Sciatic nerve (tissue), 2 donors: Measurements from ENCODE around the gene DCLK2. TPM values are rescaled to one million over a fixed set of nuclear protein-coding genes. Genes with fewer than 3 reads are reported as not detected.

Experiments used
- ATAC-seq: fragments of 200-7000 bp; cut with Tn5 transposase; one replicate; pipeline ENCODE4 v1.9.1; 2020; ENCODE audit warnings: mild to moderate bottlenecking, moderate library complexity
- DNase-seq: peaks from one replicate; pipeline ENCODE4 v3.0.0-alpha.2; 2020; ENCODE audit warnings: low spot score
- intact Hi-C: fragments of 100-400 bp; cut with DNase I; formaldehyde crosslinking; loops from one replicate; pipeline ENCODE4 v1.14.2; 2022
- total RNA-seq: library from RNA; stranded (reverse); fragmentation: NEBNext Ultra II Directional; extraction: Animal tissue kit (Norgen Biotek cat#: 25700); gene quantifications from one replicate; pipeline ENCODE4 v1.2.1, GENCODE V29; 2021
- donor health status: DM: no; HTN: no; CAD: no.
- donor health status: DM: no; HTN: no; CAD: no.

The DCLK2 gene
- 13.6 TPM for total RNA-seq

- peak; percentile 90 for ATAC-seq
- intact Hi-C loops = loop anchor here (5.0 kb wide), 1 partner anchor 1684 kb away; the partner anchor contains the start of gene GATB
- peak; percentile 88 for DNase-seq
Observed at GRCh38 chr4:150078041-150078578, at the start of gene DCLK2. TSS of gene DCLK2 (plus strand) at chr4:150078445. CDS start at chr4:150079028, 583 bp downstream.

GRCh38 chr4:150032541-150032940 is 45.7 kb upstream of the DCLK2 start:
- intact Hi-C loops = no loop called here

DNA sequence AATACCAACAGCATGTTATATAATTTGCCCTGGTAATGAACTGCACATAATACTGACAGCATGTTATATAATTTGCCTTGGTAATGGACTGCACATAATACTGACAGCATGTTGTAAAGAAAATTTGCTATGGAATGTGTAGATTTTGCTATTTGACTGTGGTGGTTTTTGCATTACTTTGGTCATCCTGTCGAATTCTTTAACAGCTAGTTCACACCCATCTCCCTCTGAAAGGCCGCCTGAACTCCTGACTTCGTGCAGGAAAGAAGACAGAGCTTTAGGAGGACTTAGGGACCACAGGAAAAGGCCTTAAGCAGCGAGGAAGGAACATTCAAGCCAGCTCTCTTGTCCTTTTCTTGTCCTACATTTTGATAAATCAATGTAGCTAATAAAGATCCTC is 45.2 kb upstream of the DCLK2 start:
- no peak for ATAC-seq
- no peak for DNase-seq
- intact Hi-C loops = no loop called here

More at GRCh38 chr4:150032541-150032940, 45.7 kb upstream of the DCLK2 start:
- no peak for DNase-seq
- ATAC-seq = no peak

- ATAC-seq (no peak), DNase-seq (no peak)
- intact Hi-C loops = no loop called here
Observed at GRCh38 chr4:150033901-150034300, 44.3 kb upstream of the DCLK2 start.

DNA sequence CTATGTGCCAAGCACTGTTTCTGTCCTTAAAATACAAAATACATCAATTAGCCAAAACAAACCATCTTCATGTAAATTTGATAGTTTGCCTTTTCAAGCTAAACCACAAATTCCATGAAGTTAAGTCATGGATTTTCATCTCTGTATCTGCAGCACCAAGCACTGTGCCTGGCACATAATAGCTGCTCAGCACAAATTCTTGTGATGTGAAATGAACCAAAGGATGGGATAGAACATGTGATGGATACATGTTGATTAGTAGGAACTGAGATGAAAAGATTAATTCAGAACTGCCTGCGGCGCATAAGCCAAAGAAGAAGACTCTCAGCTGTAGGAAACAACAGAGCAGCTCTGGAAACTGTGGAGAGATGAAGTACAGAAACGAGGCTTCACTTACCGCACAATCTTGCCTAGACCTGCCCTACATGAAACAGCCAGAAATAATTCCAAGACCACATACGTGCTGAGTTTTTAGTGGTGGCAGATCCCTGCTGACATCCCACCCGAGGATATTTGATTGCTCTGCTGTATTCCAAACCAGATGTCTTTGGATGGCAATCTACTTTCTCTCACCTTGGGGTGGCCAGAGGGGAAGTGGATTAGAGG is 40.9 kb upstream of the DCLK2 start:
- intact Hi-C loops = no loop called here
- no peak for DNase-seq
- ATAC-seq = no peak

DNA sequence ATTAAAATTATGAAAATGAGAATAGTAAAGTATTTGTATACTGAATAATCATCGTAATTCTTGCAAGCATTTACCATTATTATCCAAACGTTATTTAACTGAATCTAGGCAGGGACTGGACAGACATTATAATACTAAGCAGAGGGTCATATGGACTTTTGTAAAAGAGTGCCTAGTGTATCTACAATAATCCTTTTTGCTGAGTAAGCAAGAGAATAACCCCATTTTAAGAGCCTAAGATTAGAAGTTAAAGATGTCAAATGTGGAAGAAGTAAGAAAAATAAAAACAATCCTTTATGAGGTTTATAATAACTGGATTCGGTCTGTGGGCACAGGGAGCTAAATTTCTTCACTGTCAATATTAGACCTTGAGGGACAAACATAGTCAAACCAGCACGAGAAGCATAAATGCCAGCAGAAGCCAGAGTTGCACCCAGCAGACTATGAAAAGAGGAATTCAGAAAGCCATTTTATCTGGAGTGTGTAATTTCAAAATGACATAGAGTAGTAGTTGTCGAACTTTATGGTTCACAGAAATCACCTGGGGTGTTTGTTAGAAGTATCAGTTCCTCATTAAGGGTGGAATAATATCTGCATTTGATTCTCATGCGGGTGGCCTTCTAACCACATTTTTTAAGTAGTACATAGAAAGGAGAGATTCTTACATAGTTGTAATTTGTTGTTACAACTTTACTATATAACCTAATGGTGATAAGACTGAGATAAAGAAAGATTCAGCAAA is 39.7 kb upstream of the DCLK2 start:
- no peak for ATAC-seq

DNA sequence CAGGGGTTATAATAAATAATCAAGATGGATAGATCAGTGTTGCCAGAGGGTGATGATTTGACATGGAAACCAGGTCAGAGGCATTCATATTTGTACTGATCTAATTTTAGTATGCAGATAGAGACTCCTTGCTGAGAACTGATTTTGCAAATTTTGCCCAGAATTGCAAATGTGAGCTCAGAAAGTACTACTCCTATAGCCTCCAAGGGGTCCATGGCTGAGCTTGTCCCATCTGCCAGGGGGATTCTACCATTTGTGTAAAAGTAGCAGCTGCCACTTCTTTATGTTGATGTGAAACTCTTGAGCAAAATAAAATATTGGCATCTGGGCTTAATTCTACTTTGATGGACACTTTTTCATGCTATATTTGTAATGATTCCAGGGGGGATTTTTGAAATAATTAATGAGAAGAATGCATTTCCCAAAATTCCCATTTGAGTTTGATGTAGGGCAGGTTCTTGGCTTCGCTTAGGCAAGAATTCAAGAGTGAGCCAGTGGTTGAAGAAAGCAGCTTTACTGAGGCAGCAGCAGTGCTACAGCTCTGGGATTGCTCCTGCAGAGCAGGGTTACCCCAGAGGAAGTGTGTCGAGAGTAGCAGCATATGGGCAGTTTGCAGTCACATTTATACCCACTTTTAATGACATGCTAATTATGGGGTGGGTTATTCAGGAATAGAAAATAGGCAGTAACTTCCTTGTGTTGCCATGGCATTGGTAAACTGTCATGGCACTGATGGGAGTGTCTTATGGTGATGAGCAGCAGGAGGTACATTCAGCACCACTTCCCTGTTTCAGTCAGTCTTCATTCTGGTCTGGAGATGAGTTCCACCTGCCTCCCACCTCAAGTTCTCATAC is 38.7 kb upstream of the DCLK2 start:
- no peak for ATAC-seq
- no peak for DNase-seq
- intact Hi-C loops = no loop called here

More for the DNA sequence above, 39.7 kb upstream of the DCLK2 start:
- intact Hi-C loops = no loop called here
- DNase-seq = no peak

DNA sequence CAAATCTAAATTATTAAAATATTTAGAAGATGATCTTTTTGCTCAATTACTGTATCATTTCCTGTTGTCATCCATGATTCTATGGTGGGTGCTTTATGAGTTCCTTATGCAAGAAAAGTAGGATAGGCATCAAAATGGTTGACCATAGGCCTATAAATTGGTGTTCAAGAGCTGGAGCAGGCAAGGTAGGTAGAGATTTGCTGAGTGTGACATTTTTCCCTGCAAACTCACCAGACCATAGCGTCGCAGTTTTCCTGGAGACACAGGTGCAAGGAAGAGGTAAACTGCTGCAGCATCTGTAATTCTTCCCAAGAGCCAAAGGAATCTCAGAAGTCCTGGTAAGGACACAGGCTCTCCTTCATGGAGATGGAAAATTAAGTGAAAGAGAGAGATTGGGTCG is 33.7 kb upstream of the DCLK2 start:
- no peak for ATAC-seq
- intact Hi-C loops = no loop called here
- DNase-seq = no peak

DNA sequence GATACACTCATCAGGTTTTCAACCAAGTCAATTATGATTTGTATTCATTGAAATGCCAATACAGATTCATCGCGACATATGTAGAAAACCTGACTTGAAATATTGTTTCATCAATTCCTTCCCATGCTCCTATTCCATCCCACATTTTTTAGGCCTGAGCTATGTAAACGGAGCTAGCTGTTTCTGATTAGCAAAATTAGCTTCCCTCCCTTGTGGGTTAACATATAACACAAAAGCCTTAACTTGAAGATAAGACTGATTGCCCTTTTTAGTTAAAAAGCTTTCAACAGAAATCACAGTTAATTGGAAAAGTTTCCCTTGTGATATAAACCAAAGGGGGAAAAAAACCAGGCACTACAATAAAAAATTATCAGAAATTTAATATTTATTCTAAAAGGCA is 32.8 kb upstream of the DCLK2 start:
- DNase-seq (no peak), ATAC-seq (no peak)
- intact Hi-C loops = no loop called here

DNA sequence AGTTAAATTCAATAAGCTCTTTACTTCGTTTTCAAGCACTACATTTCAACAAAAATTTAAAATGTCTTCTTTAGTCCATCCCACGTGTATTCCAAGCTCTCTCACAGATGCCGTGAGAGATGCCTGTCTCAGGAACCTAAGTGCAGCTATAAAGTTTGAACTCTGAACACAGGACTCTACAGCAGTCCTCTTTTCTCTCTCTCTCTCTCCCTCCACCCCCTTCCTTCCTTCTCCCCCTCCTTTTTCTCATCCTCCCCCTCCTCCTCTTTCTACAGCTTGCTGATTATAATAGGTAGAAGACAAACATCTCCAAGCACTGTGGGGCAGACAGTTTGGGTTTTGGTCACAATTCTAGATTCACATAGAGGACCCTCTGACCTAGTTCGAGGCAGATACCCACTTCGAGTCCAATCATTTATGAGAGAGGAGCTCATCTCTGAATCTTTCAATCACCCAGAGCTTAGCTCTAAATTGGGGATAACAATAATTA is 31.5 kb upstream of the DCLK2 start:
- ATAC-seq (no peak), DNase-seq (no peak)
- intact Hi-C loops = no loop called here

GRCh38 chr4:150047546-150047945 is 30.7 kb upstream of the DCLK2 start:
- DNase-seq = no peak
- ATAC-seq = no peak
- intact Hi-C loops = no loop called here

GRCh38 chr4:150049682-150050081 is 28.6 kb upstream of the DCLK2 start:
- no peak for ATAC-seq

GRCh38 chr4:150050566-150050965 is 27.7 kb upstream of the DCLK2 start:
- DNase-seq (no peak), ATAC-seq (no peak)
- intact Hi-C loops = no loop called here

More at GRCh38 chr4:150049682-150050081, 28.6 kb upstream of the DCLK2 start:
- no peak for DNase-seq
- intact Hi-C loops = no loop called here

DNA sequence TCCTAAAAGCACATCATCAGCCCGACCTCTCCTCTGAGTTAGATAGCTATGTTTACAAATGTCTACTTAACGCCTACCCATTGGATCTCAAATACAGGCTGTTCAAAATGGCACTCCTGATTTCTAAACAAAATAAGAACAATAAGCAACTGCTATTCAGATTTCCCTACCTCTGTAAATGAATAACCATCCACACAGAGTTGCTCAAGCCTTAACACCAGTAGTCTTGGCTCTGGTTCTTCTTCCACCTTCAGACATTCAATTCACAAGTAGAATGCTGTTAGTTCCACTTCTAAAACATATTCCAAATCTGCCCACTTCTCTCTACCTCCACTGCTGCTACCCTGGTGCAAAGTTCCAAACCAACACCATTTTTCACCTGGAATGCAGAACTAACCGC is 27.1 kb upstream of the DCLK2 start:
- DNase-seq (no peak), ATAC-seq (no peak)
- intact Hi-C loops = no loop called here

DNA sequence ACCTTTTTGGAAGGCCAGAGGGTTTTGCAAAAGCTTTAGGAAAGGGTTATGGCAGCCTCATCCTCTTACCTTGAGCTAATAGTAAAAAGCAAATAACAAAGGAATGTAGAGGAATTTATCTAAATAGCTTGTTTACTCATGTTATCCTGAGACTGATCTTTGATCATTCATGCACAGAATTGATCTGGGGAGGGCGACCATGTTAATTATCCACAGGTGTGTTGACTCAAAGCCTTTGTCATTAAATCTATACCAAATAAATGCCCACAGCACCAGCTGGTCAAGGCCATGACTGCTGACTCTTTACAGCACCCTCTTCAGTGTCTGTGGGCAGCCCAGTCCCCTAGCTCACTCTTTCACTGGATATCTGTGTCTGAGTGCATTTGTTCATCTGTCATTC is 22.8 kb upstream of the DCLK2 start:
- ATAC-seq = no peak
- DNase-seq = no peak

GRCh38 chr4:150056569-150056968 is 21.7 kb upstream of the DCLK2 start:
- intact Hi-C loops = no loop called here
- DNase-seq (no peak), ATAC-seq (no peak)

More for the DNA sequence above, 22.8 kb upstream of the DCLK2 start:
- intact Hi-C loops = no loop called here

DNA sequence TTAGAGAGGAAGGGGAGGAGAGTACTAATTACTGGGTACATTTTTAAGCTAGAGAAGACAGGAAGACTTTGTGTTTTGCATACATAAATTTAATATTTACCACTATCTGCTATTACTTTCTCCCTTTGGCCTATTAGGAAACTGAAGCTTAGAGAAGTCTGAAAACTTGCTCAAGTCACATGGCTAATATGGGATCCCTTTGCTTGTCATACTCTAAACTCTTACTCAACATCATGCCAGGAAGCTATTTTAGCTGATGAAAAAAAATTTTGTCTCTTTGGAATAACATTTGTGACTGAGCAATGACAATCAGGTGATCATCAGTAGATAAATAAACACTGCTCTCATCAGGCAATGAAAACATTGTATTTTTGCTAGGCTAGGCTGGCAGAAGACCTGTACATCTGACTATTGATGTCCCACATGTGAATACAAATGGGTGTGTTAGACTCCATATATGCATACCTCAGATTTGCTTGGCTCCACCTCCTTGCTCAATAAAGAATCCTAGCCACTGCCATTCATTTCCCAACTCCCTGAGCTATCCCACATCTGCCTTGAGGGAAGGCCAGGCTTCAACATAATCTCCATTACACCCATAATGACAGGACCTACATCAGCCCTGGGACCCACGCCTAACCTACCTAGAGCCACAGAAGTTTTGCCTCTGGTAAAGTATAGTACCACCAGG is 17.0 kb upstream of the DCLK2 start:
- intact Hi-C loops = no loop called here
- ATAC-seq = no peak
- no peak for DNase-seq

DNA sequence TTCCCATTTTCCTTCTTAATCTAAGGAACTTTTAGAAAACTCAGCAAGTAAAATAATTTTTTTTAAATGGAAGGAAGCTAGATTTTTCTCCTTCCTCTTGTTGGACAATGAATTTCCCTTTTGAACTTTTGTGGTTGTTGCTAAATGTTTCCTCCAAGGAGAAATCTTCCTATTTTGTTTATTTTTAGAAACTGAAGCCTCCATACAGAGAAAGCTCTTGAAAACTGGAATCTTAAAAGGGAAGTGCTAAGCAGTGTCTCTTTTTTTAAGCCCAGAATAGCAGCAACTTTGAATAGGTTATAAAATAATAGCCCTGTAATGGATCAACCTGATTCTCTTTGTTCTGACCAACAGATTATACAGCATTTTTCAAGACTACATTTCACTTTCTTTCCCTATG is 15.1 kb upstream of the DCLK2 start:
- DNase-seq (no peak), ATAC-seq (peak; percentile 61)
- intact Hi-C loops = no loop called here

GRCh38 chr4:150065740-150066139 is 12.5 kb upstream of the DCLK2 start:
- no peak for DNase-seq
- ATAC-seq = no peak
- intact Hi-C loops = no loop called here
